PC-3 (cell line): ENCODE measurements around the gene SAMD8. TPM values are rescaled to one million over a fixed set of nuclear protein-coding genes. Genes with fewer than 3 reads are reported as not detected.

Experiments used
- ATAC-seq: fragments of 200-7000 bp; cut with Tn5 transposase; 2 replicates; pipeline ENCODE4 v1.9.1; 2020; ENCODE audit warnings: mild to moderate bottlenecking, moderate library complexity
- BruUV-seq: library from RNA; stranded (reverse); fragments of 400-500 nt; replicated peaks from 2 replicates; lab custom pipeline; 2021; lab: Mats Ljungman, UMichigan
- CTCF ChIA-PET: fragments of 300-600 bp; sonication (Branson Sonifier 250); formaldehyde crosslinking; loops from one replicate; lab custom pipeline; 2022; ENCODE audit warnings: antibody characterized with exemption; lab: Charles Lee
- POLR2A ChIA-PET: fragments of 300-600 bp; sonication (Branson Sonifier 250); formaldehyde crosslinking; loops from one replicate; lab custom pipeline; 2022; ENCODE audit warnings: antibody characterized with exemption; ENCODE audit not compliant: unreplicated experiment; lab: Charles Lee
- DNase-seq: peaks from one replicate; pipeline ENCODE4 v3.0.0-alpha.2; 2015
- H2AFZ ChIP-seq: fragments of 300-600 bp; sonication (generic); 2 replicates; pipeline ENCODE4 v1.6.0; 2016; ENCODE audit warnings: antibody characterized with exemption, low read length
- H3F3A ChIP-seq: fragments of 300-600 bp; sonication (generic); one replicate; pipeline ENCODE4 v1.6.0; 2017; ENCODE audit warnings: antibody characterized with exemption, low read length, control low read depth, mild to moderate bottlenecking; ENCODE audit not compliant: unreplicated experiment
- H3K27ac ChIP-seq: fragments of 300-600 bp; sonication (generic); 2 replicates; pipeline ENCODE4 v1.5.1; 2016; ENCODE audit warnings: mild to moderate bottlenecking, low read length
- H3K27me3 ChIP-seq: fragments of 300-600 bp; sonication (generic); 2 replicates; pipeline ENCODE4 v1.6.1; 2016; ENCODE audit warnings: low read length, mixed read lengths
- H3K36me3 ChIP-seq: fragments of 300-600 bp; sonication (generic); 2 replicates; pipeline ENCODE4 v1.6.1; 2016; ENCODE audit warnings: low read depth, mixed run types, low read length, mixed read lengths
- H3K4me1 ChIP-seq: fragments of 300-600 bp; sonication (generic); 2 replicates; pipeline ENCODE4 v1.5.1; 2016; ENCODE audit warnings: low read length; ENCODE audit not compliant: insufficient read depth
- H3K4me2 ChIP-seq: fragments of 300-600 bp; sonication (generic); 2 replicates; pipeline ENCODE4 v1.6.0; 2016; ENCODE audit warnings: low read length
- H3K4me3 ChIP-seq: fragments of 300-600 bp; sonication (generic); 2 replicates; pipeline ENCODE4 v1.5.1; 2016; ENCODE audit warnings: mild to moderate bottlenecking, low read length, mixed read lengths
- H3K79me2 ChIP-seq: fragments of 300-600 bp; sonication (generic); 2 replicates; pipeline ENCODE4 v1.6.1; 2017; ENCODE audit warnings: low read length, mixed read lengths
- H3K9ac ChIP-seq: fragments of 300-600 bp; sonication (generic); 2 replicates; pipeline ENCODE4 v1.6.0; 2016; ENCODE audit warnings: mild to moderate bottlenecking, low read length
- H3K9me2 ChIP-seq: fragments of 300-600 bp; sonication (generic); replicated peaks from 2 replicates; pipeline ENCODE4 v1.6.1; 2016; ENCODE audit warnings: mixed run types, low read length, mixed read lengths
- H3K9me3 ChIP-seq: fragments of 300-600 bp; sonication (generic); 2 replicates; pipeline ENCODE4 v1.6.1; 2016; ENCODE audit warnings: low read length, mixed read lengths
- H4K20me1 ChIP-seq: fragments of 300-600 bp; sonication (generic); 2 replicates; pipeline ENCODE4 v1.6.1; 2016; ENCODE audit warnings: low read length, mixed read lengths
- CTCF ChIP-seq: fragments of 300-600 bp; sonication (generic); conservative IDR thresholded peaks from 2 replicates; pipeline ENCODE4 v1.5.1; 2017; ENCODE audit warnings: antibody characterized with exemption, low read depth, mild to moderate bottlenecking, low read length
- EZH2 ChIP-seq: fragments of 300-600 bp; sonication (generic); IDR thresholded peaks from one replicate; pipeline ENCODE4 v1.6.1; 2017; ENCODE audit warnings: antibody characterized with exemption, mild to moderate bottlenecking, low read length; ENCODE audit not compliant: unreplicated experiment
- EZH2phosphoT487 ChIP-seq: fragments of 300-600 bp; sonication (generic); IDR thresholded peaks from 2 replicates; pipeline ENCODE4 v1.6.1; 2018; ENCODE audit warnings: mild to moderate bottlenecking, antibody characterized with exemption, low read length, borderline replicate concordance
- intact Hi-C: fragments of 100-400 bp; cut with micrococcal nuclease; formaldehyde crosslinking; loops from 2 replicates; pipeline ENCODE4 v1.9.0; 2023
- total RNA-seq: library from RNA; depleted of rRNA; stranded (reverse); fragments of >200 nt; gene quantifications from 2 replicates; pipeline ENCODE4 v1.2.3, GENCODE V29; 2014

The SAMD8 gene
- total RNA-seq, 1 experiment from 2014 or later: 47.4 TPM

GRCh38 chr10:75096749-75097148, 14.7 kb upstream of the SAMD8 start:
- Histone ChIP-seq H3K27me3 (no peaks in the 10 kb centered on the region), H3K27ac (no peak overlapping the region), H3K4me3 (no peak overlapping the region), H3K4me2 (no peak overlapping the region), H3F3A (no peaks in the 10 kb centered on the region), H3K36me3 (no peaks in the 10 kb centered on the region), H4K20me1 (no peaks in the 10 kb centered on the region), H3K9me3 (no peaks in the 10 kb centered on the region), H3K9me2 (no peaks in the 10 kb centered on the region), H3K9ac (no peak overlapping the region), H2AFZ (no peak overlapping the region), H3K79me2 (no peaks in the 10 kb centered on the region), H3K4me1 (peaks cover 7% of the 10 kb centered on the region; the same call in 1 of the 2 replicates)
- no TSS peak for BruUV-seq
- ChIA-PET POLR2A (no interaction called here), CTCF (interaction anchor here (0.6 kb wide), 1 partner anchor 52 kb away, joined by 3 read pairs; no protein-coding TSS in a partner anchor)
- ATAC-seq (peak; percentile 39), DNase-seq (peak; percentile 89)
- TF ChIP-seq EZH2 (no peak), EZH2phosphoT487 (no peak), CTCF (no peak)
- intact Hi-C loops: loop anchor here (5.0 kb wide), 1 partner anchor 344 kb away; no protein-coding TSS in a partner anchor

- Histone ChIP-seq H3K4me3 (no peak overlapping the region), H3K9me3 (no peaks in the 10 kb centered on the region), H3K9ac (no peak overlapping the region), H3K27me3 (no peaks in the 10 kb centered on the region), H3K79me2 (no peaks in the 10 kb centered on the region), H3K36me3 (no peaks in the 10 kb centered on the region), H2AFZ (no peak overlapping the region), H3K4me1 (peaks cover 7% of the 10 kb centered on the region; the same call in 1 of the 2 replicates), H3K9me2 (no peaks in the 10 kb centered on the region), H3F3A (no peaks in the 10 kb centered on the region), H4K20me1 (no peaks in the 10 kb centered on the region), H3K4me2 (no peak overlapping the region), H3K27ac (no peak overlapping the region)
- intact Hi-C loops: loop anchor here (5.0 kb wide), 1 partner anchor 345 kb away; no protein-coding TSS in a partner anchor
- POLR2A ChIA-PET: interaction anchor here (0.6 kb wide), 2 partner anchors 100 to 678 kb away, joined by 3 to 4 read pairs; no protein-coding TSS in a partner anchor
- ATAC-seq: peak; percentile 27
- TF ChIP-seq EZH2phosphoT487 (no peak), CTCF (peak; percentile 67)
- CTCF ChIA-PET: interaction anchor here (0.6 to 1.9 kb wide), 11 partner anchors 10 to 854 kb away, joined by 3 to 7 read pairs (median 4); partner anchors contain the start of gene COMTD1
- no TSS peak for BruUV-seq
- peak; percentile 58 for DNase-seq
Observed at GRCh38 chr10:75097666-75098285, 13.7 kb upstream of the SAMD8 start.
